Germinal center (tissue), 1 donor: Measurements from ENCODE around the gene OR10K2.
"Not testable (repeated sequence)": the region's sequence is repeated elsewhere in the genome, so short reads cannot be mapped to it uniquely, and the experiment has no call there.

Source experiments
- DNase-seq: peaks from one replicate; pipeline ENCODE4 v3.0.0; 2012; ENCODE audit warnings: mixed read lengths, low spot score

Gene OR10K2, protein sequence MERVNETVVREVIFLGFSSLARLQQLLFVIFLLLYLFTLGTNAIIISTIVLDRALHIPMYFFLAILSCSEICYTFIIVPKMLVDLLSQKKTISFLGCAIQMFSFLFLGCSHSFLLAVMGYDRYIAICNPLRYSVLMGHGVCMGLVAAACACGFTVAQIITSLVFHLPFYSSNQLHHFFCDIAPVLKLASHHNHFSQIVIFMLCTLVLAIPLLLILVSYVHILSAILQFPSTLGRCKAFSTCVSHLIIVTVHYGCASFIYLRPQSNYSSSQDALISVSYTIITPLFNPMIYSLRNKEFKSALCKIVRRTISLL

DNA sequence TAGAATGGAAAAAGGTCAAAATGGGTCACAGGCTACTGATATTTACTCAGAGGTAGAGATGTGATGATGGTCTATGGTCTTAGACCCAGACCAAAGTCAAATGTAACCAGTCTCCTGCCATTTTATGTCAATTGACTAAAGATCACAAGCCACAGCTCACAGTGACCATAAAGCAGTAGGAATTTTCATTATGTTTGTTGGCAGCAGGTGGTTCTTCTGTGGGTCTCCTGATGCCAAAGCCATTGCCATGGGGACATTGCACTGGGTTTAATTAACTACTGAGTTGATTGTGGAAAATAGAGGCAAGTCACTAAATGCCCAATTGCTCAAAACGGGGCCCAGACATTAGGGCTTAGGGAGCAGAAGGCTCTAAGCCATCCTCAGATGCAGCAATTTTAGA, at the start of gene OR10K2:
Gene OR10K2, minus strand, starts transcription at position 101 of the 400 bp plus-strand sequence. CDS start 5,371 bp downstream, outside the sequence.
- no peak for DNase-seq

DNA sequence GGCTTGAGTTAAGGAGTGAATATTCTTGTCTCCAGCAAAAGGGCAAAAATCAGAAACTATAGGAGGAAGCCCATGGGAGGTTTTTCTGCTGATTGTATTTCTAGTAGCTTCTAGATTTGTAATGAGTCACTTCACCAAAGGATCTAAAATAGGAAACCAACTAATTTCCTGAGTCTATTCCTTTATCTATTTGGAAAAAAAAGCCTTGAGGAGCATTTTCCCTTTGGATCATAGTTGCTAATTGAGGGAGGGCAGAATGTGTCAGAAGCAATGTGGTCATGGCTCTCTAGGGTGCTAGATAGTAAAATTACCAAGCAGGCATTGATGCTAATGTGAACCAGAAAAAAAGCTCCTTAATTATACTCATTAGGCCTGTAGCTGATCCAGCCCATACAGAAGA, 45.9 kb upstream of the OR10K2 start, which contains the start of gene OR10R2:
Gene OR10R2, plus strand, starts transcription at position 301 of the 400 bp plus-strand sequence. CDS start 106 bp downstream, outside the sequence.
- no peak for DNase-seq

DNA sequence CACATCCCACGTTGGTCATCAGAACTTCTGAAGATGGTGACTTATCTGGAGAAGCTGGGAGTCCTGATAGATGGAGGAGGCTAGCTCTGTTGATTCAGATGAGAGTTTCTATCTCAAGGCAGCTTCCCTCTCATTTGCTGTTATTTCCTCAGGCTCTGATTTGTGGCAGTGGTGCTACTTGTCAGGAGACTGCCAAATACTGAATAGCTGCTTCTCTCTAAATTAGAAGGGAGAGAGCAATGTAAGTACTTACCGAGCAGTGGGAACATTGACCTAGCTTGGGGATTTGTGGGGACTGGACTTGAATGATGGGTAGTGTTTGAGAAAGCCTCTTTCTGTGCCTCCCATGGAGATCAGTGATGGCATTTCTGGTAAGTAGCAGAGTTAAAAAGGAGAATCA, 35.5 kb upstream of the OR10K2 start, which contains the start of gene OR10K1:
Gene OR10K1, plus strand, starts transcription at position 301 of the 400 bp plus-strand sequence. CDS start 3,728 bp downstream, outside the sequence.
- no peak for DNase-seq

DNA sequence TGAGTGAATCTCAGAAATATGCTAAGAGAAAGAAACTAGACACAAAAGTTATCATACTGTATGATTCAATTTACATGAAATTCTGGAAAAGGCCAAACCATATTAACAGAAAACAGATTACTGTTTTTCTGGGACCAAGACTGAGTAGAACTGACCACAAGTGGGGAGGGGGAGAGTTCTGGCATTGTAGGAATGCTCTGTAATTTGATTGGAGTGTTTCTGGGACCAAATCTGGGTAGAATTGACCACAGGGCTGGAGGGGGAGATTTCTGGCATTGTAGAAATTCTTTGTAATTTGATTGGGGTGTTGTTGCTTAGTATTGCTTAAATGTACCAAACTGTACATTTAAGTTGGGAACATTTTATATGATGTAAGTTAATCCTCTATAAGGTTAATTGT, 32.2 kb upstream of the OR10K2 start:
- no peak for DNase-seq

DNA sequence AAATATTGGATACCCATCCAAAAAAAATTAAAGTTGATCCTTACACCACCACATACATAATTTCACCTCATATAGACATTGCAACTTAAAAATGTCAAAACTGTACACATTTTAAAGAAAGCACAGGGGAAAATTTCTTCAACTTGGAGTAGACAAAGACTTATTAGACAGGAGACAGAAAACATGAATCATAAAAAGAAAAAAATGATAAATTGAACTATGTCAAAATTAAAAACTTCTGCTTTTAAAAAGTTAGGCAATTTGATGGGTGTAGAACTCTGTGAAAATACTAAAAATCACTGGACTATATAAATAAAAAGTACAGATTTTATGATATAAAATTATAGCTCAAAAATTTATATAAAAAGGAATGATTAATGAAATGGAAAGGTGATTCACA, 31.2 kb upstream of the OR10K2 start:
- no peak for DNase-seq

DNA sequence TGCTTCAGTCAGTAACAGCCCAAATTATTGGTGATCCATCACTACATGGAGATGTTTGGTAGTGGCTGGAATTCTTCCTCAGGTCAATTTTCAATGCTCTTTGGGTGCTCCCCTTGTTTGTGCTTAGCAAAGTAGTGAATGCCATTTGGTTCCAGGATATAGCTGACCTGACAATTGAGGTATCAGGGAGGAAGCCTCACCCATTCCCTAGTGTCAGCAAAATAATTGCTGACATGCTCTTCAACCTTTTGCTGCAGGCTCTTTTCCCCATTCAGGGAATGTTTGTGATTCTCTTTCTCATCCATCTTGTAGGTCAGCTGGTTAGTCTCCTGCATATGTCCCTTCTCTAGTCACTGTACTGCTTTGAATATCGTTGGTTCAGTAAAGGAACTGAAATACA, 28.5 kb upstream of the OR10K2 start:
- DNase-seq: no peak

DNA sequence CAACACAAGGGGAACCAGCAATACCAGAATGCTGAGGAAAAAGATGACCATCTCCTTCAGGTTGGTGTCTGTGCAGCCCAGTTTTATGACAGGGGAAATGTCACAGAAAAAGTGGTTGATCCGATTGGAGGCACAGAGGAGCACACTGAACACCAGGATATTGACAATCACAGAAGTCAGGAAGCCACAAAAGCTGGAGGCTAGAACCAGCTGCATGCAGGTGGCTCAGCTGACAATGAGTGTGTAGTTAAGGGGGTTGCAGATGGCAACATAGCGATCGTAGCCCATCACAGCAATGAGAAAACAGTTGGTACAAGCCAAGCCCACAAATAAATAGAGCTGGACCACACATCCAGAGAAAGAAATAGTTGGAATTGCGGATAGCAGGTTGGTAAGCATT, 19.3 kb upstream of the OR10K2 start:
- DNase-seq: no peak

DNA sequence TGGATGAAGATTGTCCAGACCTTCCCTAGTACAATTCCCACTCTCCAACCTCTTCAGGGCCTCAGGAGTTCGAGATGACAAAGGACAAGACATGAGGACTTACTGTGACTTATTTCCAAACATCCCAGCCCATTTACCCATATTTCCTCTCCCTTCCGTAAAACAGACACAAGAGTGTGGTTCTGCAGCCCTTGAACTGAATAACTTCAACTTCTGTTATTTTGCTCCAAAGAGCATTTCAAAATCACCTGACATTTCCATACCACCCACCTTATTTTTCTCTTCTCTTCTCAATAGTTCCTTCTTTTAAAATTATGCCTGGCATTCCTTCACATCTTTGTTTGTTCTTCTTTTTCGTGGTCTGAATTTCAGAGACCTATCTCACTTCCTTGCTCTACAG, 8.7 kb upstream of the OR10K2 start:
- DNase-seq: no peak

DNA sequence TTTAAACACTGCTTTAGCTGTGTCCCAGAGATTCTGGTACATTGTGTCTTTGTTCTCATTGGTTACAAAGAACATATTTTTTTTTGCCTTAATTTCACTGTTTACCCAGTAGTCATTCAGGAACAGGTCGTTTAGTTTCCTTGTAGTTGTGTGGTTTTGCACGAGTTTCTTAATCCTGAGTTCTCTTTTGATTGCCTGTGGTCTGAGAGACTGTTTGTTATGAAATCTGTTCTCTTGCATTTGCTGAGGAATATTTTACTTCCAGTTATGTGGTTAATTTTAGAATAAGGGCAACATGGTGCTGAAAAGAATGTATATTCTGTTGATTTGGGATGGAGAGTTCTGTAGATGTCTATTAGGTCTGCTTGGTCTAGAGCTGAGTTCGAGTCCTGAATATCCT, 4.1 kb upstream of the OR10K2 start:
- DNase-seq: not testable (repeated sequence)

DNA sequence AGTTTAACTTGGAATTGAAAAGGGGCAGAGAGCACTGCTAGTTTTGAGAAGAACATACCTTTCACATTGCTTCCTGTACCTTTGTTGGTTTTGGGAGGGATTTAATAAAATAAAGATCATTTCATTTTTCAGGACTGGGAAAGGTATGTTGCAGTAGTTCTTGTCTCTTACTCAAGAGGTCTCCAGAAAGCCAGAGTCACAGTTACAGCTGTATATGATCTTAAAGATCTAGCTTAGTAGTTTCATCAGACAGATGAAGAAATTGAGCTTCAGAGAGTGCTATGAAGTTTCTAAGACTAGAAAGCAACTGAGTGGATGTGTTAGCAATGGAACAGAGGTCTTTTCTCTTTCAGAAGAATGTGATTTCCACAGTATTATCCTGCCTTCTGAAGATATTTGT, 1.0 kb downstream of the OR10K2 start:
- DNase-seq: no peak

DNA sequence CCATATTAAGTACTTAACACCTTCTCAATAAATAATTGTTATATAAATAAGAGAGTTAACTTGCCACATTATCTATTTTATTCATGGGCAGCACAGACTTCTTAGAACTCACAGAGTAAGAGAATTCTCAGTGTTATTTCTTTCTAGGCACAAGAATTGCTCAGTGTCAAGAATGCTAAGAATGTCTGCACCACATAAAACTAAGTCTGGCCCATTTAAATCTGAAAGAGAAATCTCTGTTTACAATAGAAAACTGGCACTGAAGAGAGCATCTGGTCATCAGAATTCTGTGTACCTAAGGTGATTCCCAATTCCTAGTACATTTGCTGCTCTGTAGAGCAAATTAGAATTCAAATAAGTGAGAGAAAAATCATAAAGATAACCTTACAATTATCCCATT, 3.8 kb downstream of the OR10K2 start:
- no peak for DNase-seq

DNA sequence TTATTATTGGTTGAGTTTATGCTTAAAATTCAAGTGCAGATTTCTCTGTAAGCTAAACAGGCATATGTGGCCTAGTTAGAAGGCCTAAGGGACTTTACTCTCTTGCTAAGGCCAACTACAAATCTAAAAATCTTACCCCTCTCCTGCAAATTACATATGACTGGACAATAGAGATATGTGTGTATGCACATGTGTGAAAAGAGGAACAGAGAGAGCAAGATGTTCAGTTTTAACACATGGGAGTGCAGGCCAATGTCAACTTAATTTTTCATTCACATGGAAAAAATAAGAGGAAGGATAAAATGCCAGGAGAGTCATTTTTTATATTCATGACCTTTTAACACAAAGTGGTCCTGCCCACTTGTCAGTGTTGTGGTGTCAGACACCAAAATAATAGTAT, 8.5 kb downstream of the OR10K2 start:
- no peak for DNase-seq

DNA sequence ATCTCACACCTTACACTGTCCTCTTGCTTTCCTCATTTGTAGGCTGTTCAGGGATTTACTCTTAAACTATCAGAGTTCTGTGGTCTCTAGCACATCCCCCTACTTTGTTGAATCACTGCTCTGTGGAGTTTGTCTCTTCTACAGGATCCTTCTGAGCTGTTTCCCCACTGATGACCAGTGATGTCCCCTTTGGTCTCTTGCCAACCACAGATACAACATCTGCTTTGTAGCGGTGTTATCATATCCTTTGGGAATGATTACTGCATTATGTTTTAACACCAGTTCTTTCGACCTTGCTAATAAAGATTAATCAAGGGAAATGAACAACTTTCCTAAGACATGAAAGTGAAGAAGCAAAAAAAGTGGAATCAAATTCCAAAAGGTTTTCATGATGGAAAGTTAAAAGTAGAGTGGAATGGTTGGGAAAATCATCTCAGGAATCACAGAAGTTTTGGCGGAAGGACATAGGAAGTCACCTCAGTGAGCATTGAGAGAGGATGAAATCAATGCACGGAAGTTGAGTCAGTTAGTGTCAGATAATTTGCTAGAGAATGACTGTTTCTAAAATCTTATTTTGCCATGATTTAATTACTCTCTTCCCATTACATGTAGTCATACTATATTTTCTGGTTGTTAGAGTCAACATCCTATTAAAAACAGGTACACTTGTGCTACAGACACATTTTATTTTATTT, 11.2 kb downstream of the OR10K2 start:
- no peak for DNase-seq

DNA sequence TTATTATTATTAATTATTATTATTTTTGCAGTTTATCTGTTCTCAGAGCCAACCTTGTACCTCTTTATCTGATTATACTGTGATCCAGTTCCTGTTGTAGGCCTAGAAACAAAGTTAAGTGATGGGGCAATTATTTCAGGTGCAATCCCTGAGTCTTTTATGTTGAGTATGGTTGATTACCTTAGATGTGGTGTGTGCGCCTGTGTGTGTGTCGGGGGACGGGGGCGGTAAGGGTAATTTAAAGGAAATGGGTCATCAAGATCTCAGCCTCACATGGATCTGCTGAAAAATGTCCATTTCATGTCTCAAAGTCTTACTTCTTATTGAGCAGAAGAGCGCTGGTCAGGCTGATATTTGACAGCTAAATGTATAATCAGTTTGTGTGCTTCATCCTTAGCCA, 18.9 kb downstream of the OR10K2 start:
- no peak for DNase-seq

DNA sequence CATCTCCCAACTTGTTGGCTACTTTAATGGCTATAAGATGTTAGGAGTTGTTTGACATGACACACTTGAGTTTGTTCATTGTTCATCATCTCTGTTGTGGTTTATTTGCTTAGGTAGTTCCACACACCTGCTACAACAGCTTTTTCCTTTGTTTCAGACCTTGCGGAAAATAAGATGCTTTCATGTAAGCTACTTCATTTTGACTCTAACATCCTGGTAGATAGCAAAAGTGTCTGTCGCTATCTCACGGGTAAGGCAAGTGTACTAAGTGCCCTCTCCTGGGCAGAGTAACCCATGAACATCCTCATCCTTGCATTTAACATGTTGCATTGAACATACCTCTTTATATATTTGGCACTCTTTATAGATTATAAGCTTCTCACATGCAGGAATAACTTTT, 25.2 kb downstream of the OR10K2 start:
- no peak for DNase-seq

DNA sequence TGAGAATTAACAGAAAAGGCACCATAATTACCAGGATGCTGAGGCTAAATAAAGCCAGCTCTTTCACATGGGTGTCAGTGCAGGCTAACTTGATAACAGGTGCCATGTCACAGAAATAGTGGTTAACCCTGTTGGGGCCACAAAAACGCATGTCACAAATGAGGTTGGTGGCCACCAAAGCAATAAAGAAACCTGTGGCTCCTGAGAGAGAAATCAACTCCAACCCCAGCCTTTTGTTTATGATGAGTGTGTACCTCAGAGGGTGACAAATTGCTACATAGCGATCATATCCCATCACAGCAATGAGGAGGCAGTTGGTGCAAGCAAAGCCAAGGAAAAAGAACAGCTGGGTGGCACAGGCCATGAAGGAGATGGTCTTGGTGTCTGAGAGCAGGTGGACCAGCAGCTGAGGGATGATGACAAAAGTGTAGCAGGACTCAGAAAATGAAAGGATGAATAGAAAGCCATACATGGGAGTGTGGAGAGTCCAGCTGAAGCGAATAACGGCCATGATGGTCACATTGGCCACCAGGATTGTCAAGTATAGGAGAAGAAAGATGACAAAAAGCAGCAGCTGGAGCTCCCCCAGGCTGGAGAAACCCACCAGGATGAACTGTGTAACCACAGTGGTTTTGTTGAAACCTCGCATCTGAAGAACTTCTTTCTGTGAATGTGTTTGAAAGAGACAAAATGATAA, 27.1 kb downstream of the OR10K2 start, which contains the start of gene OR10T2:
Gene OR10T2, minus strand, starts transcription at position 649 of the 697 bp plus-strand sequence. Its CDS starts 0 bp downstream, at position 649.
- DNase-seq: no peak

DNA sequence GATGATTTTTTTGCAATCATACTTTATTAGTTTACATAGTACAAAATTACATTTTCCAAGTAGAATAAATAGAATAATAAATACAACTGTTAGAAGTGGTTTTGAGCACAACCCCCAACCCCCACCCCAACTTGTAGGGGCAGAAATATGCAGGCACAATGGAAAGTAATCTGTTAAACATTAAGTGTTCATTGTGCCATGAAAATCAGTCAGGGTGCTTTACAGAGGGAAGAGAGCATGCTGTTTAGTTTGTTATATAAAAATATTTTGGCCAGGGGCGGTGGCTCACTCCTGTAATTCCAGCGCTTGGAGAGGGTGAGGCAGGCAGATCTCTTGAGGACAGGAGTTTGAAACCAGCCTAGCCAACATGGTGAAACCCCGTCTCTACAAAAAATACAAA, 29.4 kb downstream of the OR10K2 start:
- no peak for DNase-seq

DNA sequence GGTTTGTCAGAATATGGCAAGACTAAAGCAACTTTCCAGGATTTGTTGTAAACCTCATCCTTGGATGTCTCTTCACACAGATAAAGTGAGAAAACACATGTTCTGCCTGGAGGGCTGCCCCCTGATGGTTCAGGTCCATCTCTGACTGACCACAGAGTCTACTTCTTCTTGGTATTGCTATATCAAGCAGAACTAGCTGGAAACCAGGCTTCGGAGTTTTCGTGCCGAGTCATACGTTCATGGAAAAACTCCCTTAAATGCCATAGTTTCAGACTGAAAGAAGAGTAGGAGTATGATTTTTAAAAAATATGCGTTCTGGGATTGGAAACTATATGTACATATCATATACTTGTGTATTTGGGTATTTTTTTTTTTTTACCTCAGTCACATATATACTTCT, 32.6 kb downstream of the OR10K2 start:
- DNase-seq: no peak

DNA sequence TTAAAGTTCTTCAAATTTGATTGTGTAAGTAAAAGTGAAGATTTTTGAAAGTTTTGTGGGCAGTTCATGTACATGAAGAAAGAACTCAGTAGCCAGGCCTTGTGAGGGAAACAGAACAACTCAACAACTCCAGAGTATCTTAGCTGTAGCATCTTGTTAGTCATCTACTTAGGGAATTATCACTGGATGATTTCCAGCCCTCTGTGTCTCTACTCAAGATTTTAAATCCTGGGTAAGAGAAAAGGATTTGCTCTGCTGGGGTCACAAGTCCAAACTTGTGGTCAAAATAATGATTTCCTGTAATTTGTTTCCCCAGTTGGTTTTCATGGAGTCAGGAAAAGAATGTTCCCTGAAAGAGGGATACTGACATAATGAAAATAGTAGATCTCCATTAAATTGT, 34.9 kb downstream of the OR10K2 start:
- no peak for DNase-seq

DNA sequence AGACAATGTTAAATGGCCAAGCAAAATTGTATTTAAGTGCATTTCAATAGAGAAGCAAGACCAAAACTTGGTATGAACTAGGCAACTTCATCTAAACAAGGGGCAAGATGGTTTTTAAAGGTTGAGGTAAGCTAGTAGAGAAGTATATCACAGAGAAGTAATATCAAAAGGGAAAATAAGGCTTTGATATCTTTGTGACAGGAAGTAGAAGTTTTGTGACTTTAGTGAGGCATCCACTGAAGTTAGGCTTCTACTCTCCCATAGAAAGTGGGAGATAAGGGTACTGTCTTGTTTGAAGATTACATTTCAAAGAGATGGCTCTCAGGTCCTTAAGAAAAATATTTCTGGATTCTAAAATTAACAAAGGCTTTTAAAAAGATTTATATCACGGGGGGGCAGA, 35.7 kb downstream of the OR10K2 start:
- no peak for DNase-seq

DNA sequence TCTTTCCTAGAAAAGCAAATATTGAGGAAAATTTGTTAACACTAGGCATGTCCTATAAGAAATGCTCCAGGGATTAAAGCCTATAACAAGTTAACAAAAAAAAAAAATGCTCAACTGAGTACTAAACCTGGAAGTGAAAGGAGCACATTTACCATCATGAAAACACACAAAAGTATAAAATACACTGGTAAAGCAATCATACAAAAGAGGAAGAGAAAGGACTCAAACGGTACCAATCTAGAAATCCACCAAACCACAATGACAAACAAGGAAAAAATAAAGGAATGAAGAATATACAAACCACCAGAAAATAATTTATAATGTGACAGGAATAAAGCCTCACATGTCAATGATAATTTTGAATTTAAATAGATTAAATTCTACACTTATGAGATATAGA, 51.2 kb downstream of the OR10K2 start:
- DNase-seq: no peak

DNA sequence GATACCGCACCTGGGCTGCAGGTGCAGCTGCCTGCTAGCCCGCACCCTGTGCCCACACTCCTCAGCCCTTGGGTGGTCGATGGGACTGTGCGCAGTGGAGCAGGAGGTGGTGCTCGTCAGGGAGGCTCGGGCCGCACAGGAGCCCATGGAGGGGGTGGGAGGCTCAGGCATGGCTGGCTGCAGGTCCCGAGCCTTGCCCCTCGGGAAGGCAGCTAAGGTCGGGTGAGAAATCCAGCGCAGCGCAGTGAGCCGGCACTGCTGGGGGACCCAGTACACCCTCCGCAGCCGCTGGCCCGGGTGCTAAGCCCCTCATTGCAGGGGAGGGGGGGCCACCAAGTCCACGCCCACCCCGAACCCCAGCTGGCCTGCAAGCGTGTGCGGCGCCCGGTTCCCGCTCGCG, 51.9 kb downstream of the OR10K2 start:
- not testable (repeated sequence) for DNase-seq
